PC-3 (cell line): Measurements from ENCODE around the gene CDH4. TPM values are rescaled to one million over a fixed set of nuclear protein-coding genes. Genes with fewer than 3 reads are reported as not detected.

Experiments used
- ATAC-seq: fragments of 200-7000 bp; cut with Tn5 transposase; 2 replicates; pipeline ENCODE4 v1.9.1; 2020; ENCODE audit warnings: mild to moderate bottlenecking, moderate library complexity
- BruUV-seq: library from RNA; stranded (reverse); fragments of 400-500 nt; replicated peaks from 2 replicates; lab custom pipeline; 2021; lab: Mats Ljungman, UMichigan
- CTCF ChIA-PET: fragments of 300-600 bp; sonication (Branson Sonifier 250); formaldehyde crosslinking; loops from one replicate; lab custom pipeline; 2022; ENCODE audit warnings: antibody characterized with exemption; lab: Charles Lee
- POLR2A ChIA-PET: fragments of 300-600 bp; sonication (Branson Sonifier 250); formaldehyde crosslinking; loops from one replicate; lab custom pipeline; 2022; ENCODE audit warnings: antibody characterized with exemption; ENCODE audit not compliant: unreplicated experiment; lab: Charles Lee
- DNase-seq: peaks from one replicate; pipeline ENCODE4 v3.0.0-alpha.2; 2015
- H2AFZ ChIP-seq: fragments of 300-600 bp; sonication (generic); 2 replicates; pipeline ENCODE4 v1.6.0; 2016; ENCODE audit warnings: antibody characterized with exemption, low read length
- H3F3A ChIP-seq: fragments of 300-600 bp; sonication (generic); one replicate; pipeline ENCODE4 v1.6.0; 2017; ENCODE audit warnings: antibody characterized with exemption, low read length, control low read depth, mild to moderate bottlenecking; ENCODE audit not compliant: unreplicated experiment
- H3K27ac ChIP-seq: fragments of 300-600 bp; sonication (generic); 2 replicates; pipeline ENCODE4 v1.5.1; 2016; ENCODE audit warnings: mild to moderate bottlenecking, low read length
- H3K27me3 ChIP-seq: fragments of 300-600 bp; sonication (generic); 2 replicates; pipeline ENCODE4 v1.6.1; 2016; ENCODE audit warnings: low read length, mixed read lengths
- H3K36me3 ChIP-seq: fragments of 300-600 bp; sonication (generic); 2 replicates; pipeline ENCODE4 v1.6.1; 2016; ENCODE audit warnings: low read depth, mixed run types, low read length, mixed read lengths
- H3K4me1 ChIP-seq: fragments of 300-600 bp; sonication (generic); 2 replicates; pipeline ENCODE4 v1.5.1; 2016; ENCODE audit warnings: low read length; ENCODE audit not compliant: insufficient read depth
- H3K4me2 ChIP-seq: fragments of 300-600 bp; sonication (generic); 2 replicates; pipeline ENCODE4 v1.6.0; 2016; ENCODE audit warnings: low read length
- H3K4me3 ChIP-seq: fragments of 300-600 bp; sonication (generic); 2 replicates; pipeline ENCODE4 v1.5.1; 2016; ENCODE audit warnings: mild to moderate bottlenecking, low read length, mixed read lengths
- H3K79me2 ChIP-seq: fragments of 300-600 bp; sonication (generic); 2 replicates; pipeline ENCODE4 v1.6.1; 2017; ENCODE audit warnings: low read length, mixed read lengths
- H3K9ac ChIP-seq: fragments of 300-600 bp; sonication (generic); 2 replicates; pipeline ENCODE4 v1.6.0; 2016; ENCODE audit warnings: mild to moderate bottlenecking, low read length
- H3K9me2 ChIP-seq: fragments of 300-600 bp; sonication (generic); replicated peaks from 2 replicates; pipeline ENCODE4 v1.6.1; 2016; ENCODE audit warnings: mixed run types, low read length, mixed read lengths
- H3K9me3 ChIP-seq: fragments of 300-600 bp; sonication (generic); 2 replicates; pipeline ENCODE4 v1.6.1; 2016; ENCODE audit warnings: low read length, mixed read lengths
- H4K20me1 ChIP-seq: fragments of 300-600 bp; sonication (generic); 2 replicates; pipeline ENCODE4 v1.6.1; 2016; ENCODE audit warnings: low read length, mixed read lengths
- EZH2 ChIP-seq: fragments of 300-600 bp; sonication (generic); IDR thresholded peaks from one replicate; pipeline ENCODE4 v1.6.1; 2017; ENCODE audit warnings: antibody characterized with exemption, mild to moderate bottlenecking, low read length; ENCODE audit not compliant: unreplicated experiment
- EZH2phosphoT487 ChIP-seq: fragments of 300-600 bp; sonication (generic); IDR thresholded peaks from 2 replicates; pipeline ENCODE4 v1.6.1; 2018; ENCODE audit warnings: mild to moderate bottlenecking, antibody characterized with exemption, low read length, borderline replicate concordance
- intact Hi-C: fragments of 100-400 bp; cut with micrococcal nuclease; formaldehyde crosslinking; loops from 2 replicates; pipeline ENCODE4 v1.9.0; 2023
- total RNA-seq: library from RNA; depleted of rRNA; stranded (reverse); fragments of >200 nt; gene quantifications from 2 replicates; pipeline ENCODE4 v1.2.3, GENCODE V29; 2014
- TF ChIP-seq, protein P1 (sequence below): fragments of 300-600 bp; sonication (generic); conservative IDR thresholded peaks from 2 replicates; pipeline ENCODE4 v1.5.1; 2017; ENCODE audit warnings: antibody characterized with exemption, low read depth, mild to moderate bottlenecking, low read length

Gene CDH4
- total RNA-seq, 1 experiment from 2014 or later: not detected

DNA sequence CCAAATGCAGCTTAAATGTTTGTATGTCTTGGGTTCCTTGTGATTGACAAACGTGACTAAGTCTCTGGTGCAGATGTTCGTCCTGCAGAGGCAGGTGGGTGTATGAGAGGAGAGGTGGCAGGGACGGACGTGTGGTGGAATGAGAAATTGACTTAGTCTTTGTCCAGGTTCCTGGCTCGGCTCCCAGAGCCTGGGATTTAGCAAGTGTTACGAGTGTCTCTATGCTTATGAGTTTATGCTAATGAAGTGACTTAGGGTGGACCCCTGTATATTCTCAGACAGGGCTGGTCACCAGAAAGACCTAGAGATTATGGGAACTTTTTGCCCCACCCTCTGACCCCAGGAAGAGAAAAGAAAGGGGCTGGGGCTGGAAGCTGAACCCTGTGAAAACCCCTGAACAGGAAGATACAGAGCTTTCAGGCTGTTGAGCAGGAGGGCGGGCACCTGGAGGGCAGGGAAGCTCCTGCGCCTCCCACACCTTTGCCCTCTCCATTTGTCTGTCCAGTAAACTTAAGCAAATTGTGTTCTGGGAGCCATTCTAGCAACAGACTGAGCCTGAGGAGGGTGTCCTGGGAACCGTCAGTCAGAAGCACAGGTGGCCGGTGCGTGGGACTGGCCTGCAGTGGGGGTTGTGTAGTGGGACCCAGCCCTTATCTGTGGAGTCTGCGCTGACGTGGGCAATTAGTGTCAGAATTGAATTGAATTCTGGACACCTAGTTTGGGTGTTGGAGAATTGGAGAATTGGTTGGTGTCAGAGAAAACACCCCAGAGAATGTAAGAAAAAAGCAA is 362.1 kb downstream of the CDH4 start:
- H3K27me3 ChIP-seq: peaks cover 16% of the 10 kb centered on the region; the same call in 1 of the 2 replicates
- DNase-seq (no peak), ATAC-seq (no peak)
- TF ChIP-seq, protein P1, sequence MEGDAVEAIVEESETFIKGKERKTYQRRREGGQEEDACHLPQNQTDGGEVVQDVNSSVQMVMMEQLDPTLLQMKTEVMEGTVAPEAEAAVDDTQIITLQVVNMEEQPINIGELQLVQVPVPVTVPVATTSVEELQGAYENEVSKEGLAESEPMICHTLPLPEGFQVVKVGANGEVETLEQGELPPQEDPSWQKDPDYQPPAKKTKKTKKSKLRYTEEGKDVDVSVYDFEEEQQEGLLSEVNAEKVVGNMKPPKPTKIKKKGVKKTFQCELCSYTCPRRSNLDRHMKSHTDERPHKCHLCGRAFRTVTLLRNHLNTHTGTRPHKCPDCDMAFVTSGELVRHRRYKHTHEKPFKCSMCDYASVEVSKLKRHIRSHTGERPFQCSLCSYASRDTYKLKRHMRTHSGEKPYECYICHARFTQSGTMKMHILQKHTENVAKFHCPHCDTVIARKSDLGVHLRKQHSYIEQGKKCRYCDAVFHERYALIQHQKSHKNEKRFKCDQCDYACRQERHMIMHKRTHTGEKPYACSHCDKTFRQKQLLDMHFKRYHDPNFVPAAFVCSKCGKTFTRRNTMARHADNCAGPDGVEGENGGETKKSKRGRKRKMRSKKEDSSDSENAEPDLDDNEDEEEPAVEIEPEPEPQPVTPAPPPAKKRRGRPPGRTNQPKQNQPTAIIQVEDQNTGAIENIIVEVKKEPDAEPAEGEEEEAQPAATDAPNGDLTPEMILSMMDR: no peak
- TF ChIP-seq EZH2phosphoT487 (no peak), EZH2 (no peak)
- no peak overlapping the region for H3K4me3 ChIP-seq
- H3K9ac ChIP-seq: no peak overlapping the region
- BruUV-seq: no TSS peak
- CTCF ChIA-PET: no interaction called here
- no peaks in the 10 kb centered on the region for H3K9me2 ChIP-seq
- intact Hi-C loops: no loop called here
- H4K20me1 ChIP-seq: no peaks in the 10 kb centered on the region
- H3K36me3 ChIP-seq: no peaks in the 10 kb centered on the region
- H3K4me2 ChIP-seq: no peak overlapping the region
- H3K27ac ChIP-seq: no peak overlapping the region
- no peaks in the 10 kb centered on the region for H3K79me2 ChIP-seq
- no peaks in the 10 kb centered on the region for H3F3A ChIP-seq
- H3K9me3 ChIP-seq: no peaks in the 10 kb centered on the region
- H3K4me1 ChIP-seq: no peaks in the 10 kb centered on the region
- H2AFZ ChIP-seq: no peak overlapping the region
- POLR2A ChIA-PET: no interaction called here

DNA sequence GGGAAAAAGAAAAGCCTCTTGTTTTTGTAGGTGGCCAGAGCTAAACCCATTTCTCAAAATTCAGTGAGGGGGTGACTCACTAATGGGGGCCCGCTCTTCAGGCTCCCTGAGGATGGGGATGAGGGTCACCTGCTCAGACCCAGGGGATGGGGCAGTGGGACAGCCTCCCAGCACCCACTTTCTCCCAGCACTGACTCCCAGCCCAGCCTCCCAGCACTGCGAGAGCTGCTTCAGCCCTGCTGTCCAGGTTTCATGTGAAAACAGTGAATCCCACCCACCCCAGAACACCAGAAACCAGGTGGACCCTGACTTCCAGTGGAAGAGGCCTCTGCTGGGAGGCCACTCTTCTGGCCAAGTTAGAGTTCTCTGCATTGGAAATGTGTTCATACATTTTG is 362.6 kb downstream of the CDH4 start:
- Histone ChIP-seq H3K9me3 (no peaks in the 10 kb centered on the region), H3K4me3 (no peak overlapping the region), H3K79me2 (no peaks in the 10 kb centered on the region), H3K9ac (no peak overlapping the region), H4K20me1 (no peaks in the 10 kb centered on the region), H3K9me2 (no peaks in the 10 kb centered on the region), H3K4me1 (no peaks in the 10 kb centered on the region), H3K27ac (no peak overlapping the region), H3K4me2 (no peak overlapping the region), H3F3A (no peaks in the 10 kb centered on the region), H3K36me3 (no peaks in the 10 kb centered on the region), H2AFZ (no peak overlapping the region), H3K27me3 (peaks cover 22% of the 10 kb centered on the region; the same call in 1 of the 2 replicates)
- no peak for ATAC-seq
- no TSS peak for BruUV-seq
- intact Hi-C loops: no loop called here
- CTCF ChIA-PET: no interaction called here
- POLR2A ChIA-PET: interaction anchor here (0.7 kb wide), 1 partner anchor 104 kb away, joined by 13 read pairs; no protein-coding TSS in a partner anchor
- no peak for TF ChIP-seq EZH2
- TF ChIP-seq, protein P1: no peak
- no peak for TF ChIP-seq EZH2phosphoT487
- no peak for DNase-seq

- no peaks in the 10 kb centered on the region for H3K4me1 ChIP-seq
- ChIA-PET POLR2A (no interaction called here), CTCF (no interaction called here)
- no peak overlapping the region for H3K27ac ChIP-seq
- ATAC-seq: no peak
- H3K27me3 ChIP-seq: peaks cover 26% of the 10 kb centered on the region
- no peaks in the 10 kb centered on the region for H3K79me2 ChIP-seq
- TF ChIP-seq EZH2phosphoT487 (no peak), EZH2 (no peak)
- TF ChIP-seq, protein P1: no peak
- no TSS peak for BruUV-seq
- no peaks in the 10 kb centered on the region for H4K20me1 ChIP-seq
- no peaks in the 10 kb centered on the region for H3K9me3 ChIP-seq
- DNase-seq: no peak
- H3K9ac ChIP-seq: no peak overlapping the region
- no peak overlapping the region for H3K4me2 ChIP-seq
- no peak overlapping the region for H2AFZ ChIP-seq
- H3K36me3 ChIP-seq: no peaks in the 10 kb centered on the region
- H3K4me3 ChIP-seq: no peak overlapping the region
- H3F3A ChIP-seq: no peaks in the 10 kb centered on the region
- no peaks in the 10 kb centered on the region for H3K9me2 ChIP-seq
- intact Hi-C loops: no loop called here
Observed at GRCh38 chr20:61615806-61616205, 363.7 kb downstream of the CDH4 start.
